NB4 (cell line): ENCODE measurements around the gene PTOV1.

Experiments used
- DNase-seq: peaks from one replicate; pipeline ENCODE4 v3.0.0; 2010; ENCODE audit warnings: low read depth
- H3K4me3 ChIP-seq: one replicate; pipeline ENCODE4 v1.5.1; 2011; ENCODE audit warnings: mild to moderate bottlenecking, low read depth, low read length, moderate library complexity
- MAX ChIP-seq: IDR thresholded peaks from 2 replicates; pipeline ENCODE4 v1.6.1; 2011; ENCODE audit warnings: low read depth, low read length
- MYC ChIP-seq: IDR thresholded peaks from 2 replicates; pipeline ENCODE4 v1.6.1; 2011; ENCODE audit warnings: low read depth, low read length
- POLR2A ChIP-seq: IDR thresholded peaks from 2 replicates; pipeline ENCODE4 v1.6.1; 2011; ENCODE audit warnings: mild to moderate bottlenecking; ENCODE audit not compliant: insufficient read length; ENCODE audit errors: extremely low read depth
- TF ChIP-seq, protein P1 (sequence below): IDR thresholded peaks from one replicate; pipeline ENCODE4 v1.5.1; 2012; ENCODE audit warnings: low read depth, low read length

Gene PTOV1

DNA sequence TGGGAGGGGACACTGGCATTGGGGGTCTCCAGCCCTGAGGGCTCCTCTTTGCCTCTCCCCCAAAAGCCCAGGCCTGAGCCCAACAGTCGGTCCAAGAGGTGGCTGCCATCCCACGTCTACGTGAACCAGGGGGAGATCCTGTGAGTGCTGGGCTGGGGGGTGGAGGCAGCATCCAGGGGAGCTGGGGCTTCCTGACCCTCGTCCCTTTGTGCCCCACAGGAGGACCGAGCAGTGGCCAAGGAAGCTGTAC, 6.8 kb downstream of the PTOV1 start:
- TF ChIP-seq, protein P1, sequence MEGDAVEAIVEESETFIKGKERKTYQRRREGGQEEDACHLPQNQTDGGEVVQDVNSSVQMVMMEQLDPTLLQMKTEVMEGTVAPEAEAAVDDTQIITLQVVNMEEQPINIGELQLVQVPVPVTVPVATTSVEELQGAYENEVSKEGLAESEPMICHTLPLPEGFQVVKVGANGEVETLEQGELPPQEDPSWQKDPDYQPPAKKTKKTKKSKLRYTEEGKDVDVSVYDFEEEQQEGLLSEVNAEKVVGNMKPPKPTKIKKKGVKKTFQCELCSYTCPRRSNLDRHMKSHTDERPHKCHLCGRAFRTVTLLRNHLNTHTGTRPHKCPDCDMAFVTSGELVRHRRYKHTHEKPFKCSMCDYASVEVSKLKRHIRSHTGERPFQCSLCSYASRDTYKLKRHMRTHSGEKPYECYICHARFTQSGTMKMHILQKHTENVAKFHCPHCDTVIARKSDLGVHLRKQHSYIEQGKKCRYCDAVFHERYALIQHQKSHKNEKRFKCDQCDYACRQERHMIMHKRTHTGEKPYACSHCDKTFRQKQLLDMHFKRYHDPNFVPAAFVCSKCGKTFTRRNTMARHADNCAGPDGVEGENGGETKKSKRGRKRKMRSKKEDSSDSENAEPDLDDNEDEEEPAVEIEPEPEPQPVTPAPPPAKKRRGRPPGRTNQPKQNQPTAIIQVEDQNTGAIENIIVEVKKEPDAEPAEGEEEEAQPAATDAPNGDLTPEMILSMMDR: no peak
- TF ChIP-seq MAX (no peak), POLR2A (no peak), MYC (no peak)
- H3K4me3 ChIP-seq: no peak overlapping the region
- DNase-seq: no peak

DNA sequence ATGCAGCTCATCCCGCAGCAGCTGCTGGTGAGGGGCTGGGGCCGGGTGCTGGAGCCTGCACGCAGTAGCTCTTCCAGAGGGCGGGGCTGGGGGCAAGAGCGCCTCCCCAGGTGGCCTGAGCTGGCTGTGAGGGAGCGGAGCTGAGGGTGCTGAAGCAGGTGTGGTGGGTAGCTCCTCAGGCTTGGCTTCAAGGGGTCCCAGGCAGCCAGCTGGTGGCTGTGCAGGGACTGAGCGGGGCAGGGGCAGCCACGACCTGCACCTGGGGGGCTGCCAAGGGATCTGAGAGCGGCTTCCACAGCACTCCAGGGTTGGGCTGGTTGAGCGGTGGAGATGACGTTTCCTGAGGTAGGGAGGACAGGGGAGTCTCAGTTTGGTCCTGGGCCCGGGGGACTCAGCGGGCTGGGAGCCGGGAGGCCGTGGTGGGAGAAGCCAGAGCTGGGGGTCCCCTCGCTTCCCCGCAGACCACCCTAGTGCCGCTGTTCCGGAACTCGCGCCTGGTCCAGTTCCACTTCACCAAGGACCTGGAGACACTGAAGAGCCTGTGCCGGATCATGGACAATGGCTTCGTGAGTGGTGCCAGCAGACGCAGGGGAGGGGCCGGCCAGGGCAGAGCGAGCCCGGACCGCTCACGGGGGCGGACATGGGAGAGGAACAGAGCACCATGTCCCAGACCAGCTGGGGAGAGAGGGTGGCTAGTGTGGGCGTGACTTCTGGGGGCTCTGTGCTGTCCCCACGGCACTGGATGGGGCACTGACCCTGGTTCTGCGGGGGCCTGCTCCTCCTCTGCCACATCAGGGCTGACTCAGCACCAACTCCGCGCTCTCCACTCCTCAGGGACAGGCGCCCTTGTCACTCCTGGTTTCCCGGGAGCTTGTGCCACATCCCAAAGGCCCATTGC, 7.4 kb downstream of the PTOV1 start:
- no peak overlapping the region for H3K4me3 ChIP-seq
- TF ChIP-seq, protein P1: no peak
- TF ChIP-seq MYC (no peak), MAX (no peak), POLR2A (no peak)
- DNase-seq: no peak

GRCh38 chr19:49859682-49860335, 8.8 kb downstream of the PTOV1 start:
- H3K4me3 ChIP-seq: no peak overlapping the region
- no peak for TF ChIP-seq POLR2A
- TF ChIP-seq MAX: no peak
- TF ChIP-seq, protein P1: no peak
- TF ChIP-seq MYC: no peak
- no peak for DNase-seq

- no peak for DNase-seq
- TF ChIP-seq MAX (no peak), MYC (no peak), POLR2A (no peak)
- TF ChIP-seq, protein P1: no peak
- no peak overlapping the region for H3K4me3 ChIP-seq
Observed at GRCh38 chr19:49860336-49861102, 9.6 kb downstream of the PTOV1 start.

- no peak overlapping the region for H3K4me3 ChIP-seq
- TF ChIP-seq, protein P1: no peak
- TF ChIP-seq POLR2A (no peak), MAX (no peak), MYC (no peak)
- DNase-seq: no peak
Observed at GRCh38 chr19:49861107-49861506, 10.1 kb downstream of the PTOV1 start.
